Activated CD4-positive, alpha-beta T cell treated with anti-CD3 and anti-CD28 coated beads, Interleukin-10, Interleukin-2, amounts not matched to agents 100 ng/mL and 50 ng/mL, durations not matched to agents 16 hours and 8 hours (primary cell): ENCODE results near the gene SMAD3.

Experiments used
- DNase-seq: peaks from one replicate; pipeline ENCODE4 v3.0.0-alpha.2; 2020

SMAD3 gene

GRCh38 chr15:67098768-67099282 lies 33.4 kb downstream of the SMAD3 start:
- DNase-seq: no peak

- no peak for DNase-seq
Measured at GRCh38 chr15:67100124-67100791, 34.9 kb downstream of the SMAD3 start.

- peak; percentile 96 for DNase-seq
Measured at GRCh38 chr15:67100801-67101581, 35.6 kb downstream of the SMAD3 start.

- peak; percentile 94 for DNase-seq
Measured at GRCh38 chr15:67101911-67102598, 36.7 kb downstream of the SMAD3 start.

- DNase-seq: no peak
Measured at GRCh38 chr15:67102599-67102929, 37.2 kb downstream of the SMAD3 start.

- no peak for DNase-seq
Measured at GRCh38 chr15:67103021-67103420, 37.6 kb downstream of the SMAD3 start.

GRCh38 chr15:67103432-67103831 lies 38.0 kb downstream of the SMAD3 start:
- DNase-seq: no peak

- DNase-seq: no peak
Measured at GRCh38 chr15:67103869-67104268, 38.5 kb downstream of the SMAD3 start.

- no peak for DNase-seq
Measured at GRCh38 chr15:67104510-67104909, 39.1 kb downstream of the SMAD3 start.

- DNase-seq: no peak
Measured at GRCh38 chr15:67105065-67105951, 39.9 kb downstream of the SMAD3 start.

- no peak for DNase-seq
Measured at GRCh38 chr15:67105991-67106763, 40.8 kb downstream of the SMAD3 start.

- no peak for DNase-seq
Measured at GRCh38 chr15:67106764-67107013, 41.3 kb downstream of the SMAD3 start.

- DNase-seq: no peak
Measured at GRCh38 chr15:67107014-67107812, 41.8 kb downstream of the SMAD3 start.

GRCh38 chr15:67108122-67108961 lies 42.9 kb downstream of the SMAD3 start:
- DNase-seq: no peak

GRCh38 chr15:67109141-67110034 lies 44.0 kb downstream of the SMAD3 start:
- no peak for DNase-seq

GRCh38 chr15:67110361-67110781 lies 45.0 kb downstream of the SMAD3 start:
- DNase-seq: no peak

- DNase-seq: no peak
Measured at GRCh38 chr15:67110958-67111864, 45.8 kb downstream of the SMAD3 start.

- no peak for DNase-seq
Measured at GRCh38 chr15:67114046-67114445, 48.6 kb downstream of the SMAD3 start.
